ENCODE results near the gene NIPSNAP3A. TPM values are rescaled to one million over a fixed set of nuclear protein-coding genes. Genes with fewer than 3 reads are reported as not detected.

Gene NIPSNAP3A
- total RNA-seq, 1 experiment from 2014 or later: 7.2 TPM

GRCh38 chr9:104805441-104805840 is 58.0 kb downstream of the NIPSNAP3A start:
- DNase-seq (ENCODE audit: low spot score) (no peak), ATAC-seq (no peak)
- TF ChIP-seq ATF3 (CRISPR knock-in tag; conservative IDR thresholded peaks at IDR 0.05) (no peak), ESRRA (CRISPR knock-in tag; IDR thresholded peaks at IDR 0.05; ENCODE audit: borderline replicate concordance) (no peak), ZMAT4 (CRISPR knock-in tag; IDR thresholded peaks at IDR 0.05) (no peak), PRDM15 (CRISPR knock-in tag; IDR thresholded peaks at IDR 0.05) (no peak), E2F5 (CRISPR knock-in tag; IDR thresholded peaks at IDR 0.05) (no peak), ZNF396 (CRISPR knock-in tag; IDR thresholded peaks at IDR 0.05; ENCODE audit: borderline replicate concordance) (no peak), GABPB1 (CRISPR knock-in tag; IDR thresholded peaks at IDR 0.05) (no peak), KAT7 (CRISPR knock-in tag; IDR thresholded peaks at IDR 0.05; ENCODE audit: borderline replicate concordance) (no peak), MYBL2 (CRISPR knock-in tag; IDR thresholded peaks at IDR 0.05) (no peak), TEAD1 (CRISPR knock-in tag; IDR thresholded peaks at IDR 0.05) (no peak), FOXP4 (CRISPR knock-in tag; IDR thresholded peaks at IDR 0.05) (no peak), MLX (CRISPR knock-in tag; IDR thresholded peaks at IDR 0.05) (no peak), ZNF671 (CRISPR knock-in tag; IDR thresholded peaks at IDR 0.05) (no peak), CDX4 (CRISPR knock-in tag; IDR thresholded peaks at IDR 0.05; ENCODE audit: borderline replicate concordance) (no peak), ZNF425 (CRISPR knock-in tag; conservative IDR thresholded peaks at IDR 0.05) (no peak)
- Mint-ChIP-seq H3K36me3 (no peaks in the 10 kb centered on the region; the same call in 1 of the 2 replicates), H3K27ac (no peak overlapping the region), H3K4me1 (no peaks in the 10 kb centered on the region), H3K27me3 (ENCODE audit: low read depth) (no peaks in the 10 kb centered on the region), H3K4me3 (no peak overlapping the region), H3K9me3 (no peaks in the 10 kb centered on the region)
- ChIA-PET CTCF (interaction anchor here (1.0 kb wide), 1 partner anchor 58 kb away, joined by 3 read pairs; no protein-coding TSS in a partner anchor), POLR2A (no interaction called here)

Data from WTC11 (cell line).